OCI-LY3 (cell line): ENCODE data around the gene SLC12A6.

Experiments used
- H2AFZ ChIP-seq: fragments of 200-600, 300-600 bp; shearing (Covaris generic); 2 replicates; pipeline ENCODE4 v1.6.0; 2014; ENCODE audit warnings: antibody characterized with exemption, low read depth, low read length
- H3K27ac ChIP-seq: fragments of 200-600, 300-600 bp; sonication (generic); 2 replicates; pipeline ENCODE4 v1.5.1; 2014; ENCODE audit warnings: mild to moderate bottlenecking, low read length, moderate library complexity, mixed read lengths
- H3K27me3 ChIP-seq: fragments of 200-600, 300-600 bp; sonication (generic); 2 replicates; pipeline ENCODE4 v1.6.1; 2014; ENCODE audit warnings: low read depth, low read length, mixed read lengths
- H3K36me3 ChIP-seq: fragments of 200-600, 300-600 bp; sonication (generic); replicated peaks from 2 replicates; pipeline ENCODE3; 2014; ENCODE audit warnings: low read depth, low read length, mixed read lengths
- H3K4me1 ChIP-seq: fragments of 300-600, 200-600 bp; sonication (generic); 2 replicates; pipeline ENCODE4 v1.6.1; 2014; ENCODE audit warnings: low read length, mixed read lengths
- H3K4me2 ChIP-seq: fragments of 200-600, 300-600 bp; sonication (generic); 2 replicates; pipeline ENCODE4 v1.6.1; 2014; ENCODE audit warnings: low read length, mixed read lengths
- H3K4me3 ChIP-seq: fragments of 300-600, 200-600 bp; sonication (generic); 2 replicates; pipeline ENCODE4 v1.5.1; 2014; ENCODE audit warnings: antibody characterized with exemption, mild to moderate bottlenecking, low read length, moderate library complexity
- H3K79me2 ChIP-seq: fragments of 300-600, 200-600 bp; shearing (Covaris generic); 2 replicates; pipeline ENCODE4 v1.6.1; 2014; ENCODE audit warnings: mild to moderate bottlenecking, low read length, mixed read lengths
- H3K9ac ChIP-seq: fragments of 300-600, 200-600 bp; shearing (Covaris generic); 2 replicates; pipeline ENCODE4 v1.6.0; 2014; ENCODE audit warnings: mild to moderate bottlenecking, low read length, moderate library complexity
- H3K9me3 ChIP-seq: fragments of 200-600, 300-600 bp; shearing (Covaris generic); 2 replicates; pipeline ENCODE4 v1.6.1; 2014; ENCODE audit warnings: low read length, mixed read lengths; ENCODE audit not compliant: insufficient read depth
- H4K20me1 ChIP-seq: fragments of 200-600, 300-600 bp; sonication (generic); 2 replicates; pipeline ENCODE4 v1.6.1; 2016; ENCODE audit warnings: low read length, mixed read lengths; ENCODE audit not compliant: insufficient read depth
- CTCF ChIP-seq: fragments of 200-600, 300-600 bp; sonication (generic); IDR thresholded peaks from 2 replicates; pipeline ENCODE4 v1.5.1; 2014; ENCODE audit warnings: antibody characterized with exemption, low read length, low read depth
- EZH2phosphoT487 ChIP-seq: fragments of 200-600 bp; shearing (Covaris generic); IDR thresholded peaks from 2 replicates; pipeline ENCODE4 v1.6.1; 2018; ENCODE audit warnings: antibody characterized with exemption, mixed run types, low read depth

The SLC12A6 gene

GRCh38 chr15:34217587-34218225, 119.9 kb downstream of the SLC12A6 start:
- Histone ChIP-seq H3K9me3 (no peaks in the 10 kb centered on the region), H4K20me1 (no peaks in the 10 kb centered on the region), H3K4me2 (no peak overlapping the region), H3K4me1 (no peaks in the 10 kb centered on the region), H3K4me3 (no peak overlapping the region), H3K27ac (no peak overlapping the region), H3K79me2 (no peaks in the 10 kb centered on the region), H3K36me3 (no peaks in the 10 kb centered on the region), H3K9ac (no peak overlapping the region), H3K27me3 (no peaks in the 10 kb centered on the region), H2AFZ (no peak overlapping the region)
- no peak for TF ChIP-seq EZH2phosphoT487
- no peak for TF ChIP-seq CTCF

- Histone ChIP-seq H3K27me3 (no peaks in the 10 kb centered on the region), H3K4me2 (no peak overlapping the region), H3K79me2 (no peaks in the 10 kb centered on the region), H3K4me1 (no peaks in the 10 kb centered on the region), H2AFZ (no peak overlapping the region), H3K36me3 (no peaks in the 10 kb centered on the region), H3K9me3 (no peaks in the 10 kb centered on the region), H3K4me3 (no peak overlapping the region), H4K20me1 (no peaks in the 10 kb centered on the region), H3K9ac (no peak overlapping the region), H3K27ac (no peak overlapping the region)
- TF ChIP-seq EZH2phosphoT487 (no peak), CTCF (no peak)
These were observed 120.9 kb downstream of the SLC12A6 start for GRCh38 chr15:34216527-34217270.

- Histone ChIP-seq H3K4me3 (no peak overlapping the region), H3K4me1 (no peaks in the 10 kb centered on the region), H3K4me2 (no peak overlapping the region), H2AFZ (no peak overlapping the region), H3K27me3 (no peaks in the 10 kb centered on the region), H3K9me3 (no peaks in the 10 kb centered on the region), H3K36me3 (no peaks in the 10 kb centered on the region), H4K20me1 (no peaks in the 10 kb centered on the region), H3K27ac (no peak overlapping the region), H3K9ac (no peak overlapping the region), H3K79me2 (peaks cover 5% of the 10 kb centered on the region)
- TF ChIP-seq CTCF: no peak
- no peak for TF ChIP-seq EZH2phosphoT487
These were observed 123.4 kb downstream of the SLC12A6 start for GRCh38 chr15:34214135-34214534.

GRCh38 chr15:34213690-34214089, 123.9 kb downstream of the SLC12A6 start:
- H4K20me1 ChIP-seq: no peaks in the 10 kb centered on the region
- no peaks in the 10 kb centered on the region for H3K27me3 ChIP-seq
- H3K4me3 ChIP-seq: no peak overlapping the region
- no peaks in the 10 kb centered on the region for H3K9me3 ChIP-seq
- TF ChIP-seq EZH2phosphoT487: no peak
- TF ChIP-seq CTCF: no peak
- H3K4me1 ChIP-seq: peaks cover 3% of the 10 kb centered on the region
- H2AFZ ChIP-seq: no peak overlapping the region
- H3K36me3 ChIP-seq: no peaks in the 10 kb centered on the region
- H3K27ac ChIP-seq: no peak overlapping the region
- H3K4me2 ChIP-seq: no peak overlapping the region
- no peak overlapping the region for H3K9ac ChIP-seq
- H3K79me2 ChIP-seq: peaks cover 9% of the 10 kb centered on the region
